ENCODE results near the gene APOB. TPM values are rescaled to one million over a fixed set of nuclear protein-coding genes. Genes with fewer than 3 reads are reported as not detected.

Gene APOB
- total and polyA plus RNA-seq, 2 of the 13 experiments (the other 11 are each of a cell fraction or from before 2014, with no cell fraction given) = 1,569 to 2,515 TPM

DNA sequence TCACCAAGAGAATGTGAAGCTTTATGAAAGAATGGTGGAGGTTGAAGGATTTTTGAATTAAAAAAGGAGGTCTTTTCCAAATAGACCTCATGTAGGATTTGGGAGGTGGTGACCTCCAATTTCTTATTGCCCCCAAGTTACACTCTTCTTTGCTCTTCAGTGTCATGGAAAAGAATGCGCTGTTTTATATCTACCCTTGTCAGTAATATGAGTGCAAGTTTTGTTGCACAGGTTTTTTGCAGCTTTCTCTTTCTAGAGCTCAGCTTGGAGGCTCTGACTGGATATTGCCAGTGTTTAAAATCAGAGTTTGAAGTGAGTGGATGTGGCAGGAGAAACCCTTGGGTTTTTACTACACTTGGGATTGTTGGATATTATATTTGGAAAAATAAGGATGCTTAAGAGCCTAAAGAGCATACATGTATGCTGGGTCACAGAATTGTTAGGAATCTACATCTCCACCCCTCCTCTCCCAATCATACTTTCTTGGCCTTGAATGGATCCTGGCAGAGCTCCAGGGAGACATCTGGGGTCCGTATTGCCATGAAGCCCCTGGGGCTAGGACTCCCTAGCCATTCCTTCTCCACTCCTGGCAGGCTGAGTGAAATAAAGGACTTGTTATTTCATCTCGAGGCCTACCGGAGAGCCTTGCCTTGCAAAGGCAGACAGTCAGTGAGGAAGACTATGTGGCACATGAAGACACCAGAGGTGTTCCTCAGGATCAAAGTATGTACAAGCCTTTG lies 43.8 kb downstream of the APOB start (continued):
- peak; percentile 61; the same call in 1 of the 2 replicates for TF ChIP-seq ZNF503 (CRISPR knock-in tag; IDR thresholded peaks at IDR 0.05)
- TF ChIP-seq, protein P1, sequence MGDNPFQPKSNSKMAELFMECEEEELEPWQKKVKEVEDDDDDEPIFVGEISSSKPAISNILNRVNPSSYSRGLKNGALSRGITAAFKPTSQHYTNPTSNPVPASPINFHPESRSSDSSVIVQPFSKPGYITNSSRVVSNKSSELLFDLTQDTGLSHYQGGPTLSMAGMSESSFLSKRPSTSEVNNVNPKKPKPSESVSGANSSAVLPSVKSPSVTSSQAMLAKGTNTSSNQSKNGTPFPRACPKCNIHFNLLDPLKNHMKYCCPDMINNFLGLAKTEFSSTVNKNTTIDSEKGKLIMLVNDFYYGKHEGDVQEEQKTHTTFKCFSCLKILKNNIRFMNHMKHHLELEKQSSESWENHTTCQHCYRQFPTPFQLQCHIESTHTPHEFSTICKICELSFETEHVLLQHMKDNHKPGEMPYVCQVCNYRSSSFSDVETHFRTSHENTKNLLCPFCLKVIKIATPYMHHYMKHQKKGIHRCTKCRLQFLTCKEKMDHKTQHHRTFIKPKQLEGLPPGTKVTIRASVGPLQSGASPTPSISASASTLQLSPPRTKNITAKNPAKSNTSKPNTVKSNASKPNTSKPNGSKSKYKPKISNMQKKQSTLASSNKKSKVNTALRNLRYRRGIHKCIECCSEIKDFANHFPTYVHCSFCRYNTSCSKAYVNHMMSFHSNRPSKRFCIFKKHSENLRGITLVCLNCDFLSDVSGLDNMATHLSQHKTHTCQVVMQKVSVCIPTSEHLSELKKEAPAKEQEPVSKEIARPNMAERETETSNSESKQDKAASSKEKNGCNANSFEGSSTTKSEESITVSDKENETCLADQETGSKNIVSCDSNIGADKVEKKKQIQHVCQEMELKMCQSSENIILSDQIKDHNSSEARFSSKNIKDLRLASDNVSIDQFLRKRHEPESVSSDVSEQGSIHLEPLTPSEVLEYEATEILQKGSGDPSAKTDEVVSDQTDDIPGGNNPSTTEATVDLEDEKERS (CRISPR knock-in tag; IDR thresholded peaks at IDR 0.05) = no peak
- TF ChIP-seq ZNF629 (CRISPR knock-in tag; conservative IDR thresholded peaks at IDR 0.05) = 0 out of 2 replicates have a peak, but pooled peaks have one; percentile 3
- peak; percentile 100 for TF ChIP-seq ZC3H13 (CRISPR knock-in tag; IDR thresholded peaks at IDR 0.05)
- TF ChIP-seq, protein P2, sequence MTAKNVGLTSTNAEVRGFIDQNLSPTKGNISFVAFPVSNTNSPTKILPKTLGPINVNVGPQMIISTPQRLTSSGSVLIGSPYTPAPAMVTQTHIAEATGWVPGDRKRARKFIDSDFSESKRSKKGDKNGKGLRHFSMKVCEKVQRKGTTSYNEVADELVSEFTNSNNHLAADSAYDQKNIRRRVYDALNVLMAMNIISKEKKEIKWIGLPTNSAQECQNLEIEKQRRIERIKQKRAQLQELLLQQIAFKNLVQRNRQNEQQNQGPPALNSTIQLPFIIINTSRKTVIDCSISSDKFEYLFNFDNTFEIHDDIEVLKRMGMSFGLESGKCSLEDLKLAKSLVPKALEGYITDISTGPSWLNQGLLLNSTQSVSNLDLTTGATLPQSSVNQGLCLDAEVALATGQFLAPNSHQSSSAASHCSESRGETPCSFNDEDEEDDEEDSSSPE (CRISPR knock-in tag; IDR thresholded peaks at IDR 0.05) = 0 out of 2 replicates have a peak, but pooled peaks have one; percentile 32
- peak; percentile 49; the same call in 1 of the 2 replicates for TF ChIP-seq BRCA1 (CRISPR knock-in tag; IDR thresholded peaks at IDR 0.05)
- TF ChIP-seq PATZ1 (CRISPR knock-in tag; IDR thresholded peaks at IDR 0.05) = no peak
- peak; percentile 100 for TF ChIP-seq RBM22 (optimal IDR thresholded peaks at IDR 0.05; ENCODE audit: low read length)
- TF ChIP-seq SSRP1 (CRISPR knock-in tag; IDR thresholded peaks at IDR 0.05) = peak; percentile 99; the same call in 1 of the 2 replicates
- TF ChIP-seq, protein P3, sequence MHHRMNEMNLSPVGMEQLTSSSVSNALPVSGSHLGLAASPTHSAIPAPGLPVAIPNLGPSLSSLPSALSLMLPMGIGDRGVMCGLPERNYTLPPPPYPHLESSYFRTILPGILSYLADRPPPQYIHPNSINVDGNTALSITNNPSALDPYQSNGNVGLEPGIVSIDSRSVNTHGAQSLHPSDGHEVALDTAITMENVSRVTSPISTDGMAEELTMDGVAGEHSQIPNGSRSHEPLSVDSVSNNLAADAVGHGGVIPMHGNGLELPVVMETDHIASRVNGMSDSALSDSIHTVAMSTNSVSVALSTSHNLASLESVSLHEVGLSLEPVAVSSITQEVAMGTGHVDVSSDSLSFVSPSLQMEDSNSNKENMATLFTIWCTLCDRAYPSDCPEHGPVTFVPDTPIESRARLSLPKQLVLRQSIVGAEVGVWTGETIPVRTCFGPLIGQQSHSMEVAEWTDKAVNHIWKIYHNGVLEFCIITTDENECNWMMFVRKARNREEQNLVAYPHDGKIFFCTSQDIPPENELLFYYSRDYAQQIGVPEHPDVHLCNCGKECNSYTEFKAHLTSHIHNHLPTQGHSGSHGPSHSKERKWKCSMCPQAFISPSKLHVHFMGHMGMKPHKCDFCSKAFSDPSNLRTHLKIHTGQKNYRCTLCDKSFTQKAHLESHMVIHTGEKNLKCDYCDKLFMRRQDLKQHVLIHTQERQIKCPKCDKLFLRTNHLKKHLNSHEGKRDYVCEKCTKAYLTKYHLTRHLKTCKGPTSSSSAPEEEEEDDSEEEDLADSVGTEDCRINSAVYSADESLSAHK (CRISPR knock-in tag; IDR thresholded peaks at IDR 0.05; ENCODE audit: borderline replicate concordance) = no peak
- 0 out of 2 replicates have a peak, but pooled peaks have one; percentile 44 for TF ChIP-seq TMF1 (CRISPR knock-in tag; IDR thresholded peaks at IDR 0.05; ENCODE audit: low read depth)
- TF ChIP-seq ZNF776 (CRISPR knock-in tag; IDR thresholded peaks at IDR 0.05) = no peak
- no peak for TF ChIP-seq HINFP (CRISPR knock-in tag; IDR thresholded peaks at IDR 0.05; ENCODE audit: low read depth)
- TF ChIP-seq NR2F1 (CRISPR knock-in tag; IDR thresholded peaks at IDR 0.05) = peak in 1 of 2 experiments; percentile 30; a peak in 1 of 4 replicates

All from HepG2 (cell line).